ENCODE data around the gene PMM2.
"Not testable (repeated sequence)": the region's sequence is repeated elsewhere in the genome, so short reads cannot be mapped to it uniquely, and the experiment has no call there.

The PMM2 gene

GRCh38 chr16:8869212-8869987 is 71.8 kb downstream of the PMM2 start:
- DNase-seq: no peak

GRCh38 chr16:8869988-8870241 is 72.3 kb downstream of the PMM2 start:
- DNase-seq: not testable (repeated sequence)

- DNase-seq: no peak
Observed at GRCh38 chr16:8872071-8872470, 74.4 kb downstream of the PMM2 start.

GRCh38 chr16:8872967-8873865 is 75.6 kb downstream of the PMM2 start:
- no peak for DNase-seq

GRCh38 chr16:8873866-8874195 is 76.2 kb downstream of the PMM2 start:
- DNase-seq: not testable (repeated sequence)

GRCh38 chr16:8874388-8874787 is 76.7 kb downstream of the PMM2 start:
- DNase-seq: no peak

GRCh38 chr16:8875317-8875716 is 77.7 kb downstream of the PMM2 start:
- DNase-seq: not testable (repeated sequence)

GRCh38 chr16:8877894-8878522 is 80.4 kb downstream of the PMM2 start:
- no peak for DNase-seq

- DNase-seq: no peak
Observed at GRCh38 chr16:8878523-8878911, 80.9 kb downstream of the PMM2 start.

- DNase-seq: no peak
Observed at GRCh38 chr16:8880839-8881510, 83.3 kb downstream of the PMM2 start.

- DNase-seq: no peak
Observed at GRCh38 chr16:8882041-8882617, 84.5 kb downstream of the PMM2 start, which contains the start of gene LITAFD. TSS of gene LITAFD (plus strand) at chr16:8882351. CDS start at chr16:8884356, 2,005 bp downstream.

- DNase-seq: no peak
Observed at GRCh38 chr16:8882725-8883377, 85.2 kb downstream of the PMM2 start.

- no peak for DNase-seq
Observed at GRCh38 chr16:8885674-8886592, 88.3 kb downstream of the PMM2 start.

GRCh38 chr16:8886593-8887430 is 89.2 kb downstream of the PMM2 start:
- DNase-seq: no peak

- no peak for DNase-seq
Observed at GRCh38 chr16:8887431-8887765, 89.8 kb downstream of the PMM2 start.

GRCh38 chr16:8887952-8888560 is 90.4 kb downstream of the PMM2 start:
- DNase-seq: no peak

GRCh38 chr16:8888951-8889892 is 91.6 kb downstream of the PMM2 start:
- no peak for DNase-seq

- DNase-seq: no peak
Observed at GRCh38 chr16:8889893-8890548, 92.4 kb downstream of the PMM2 start.
